OCI-LY3 (cell line): ENCODE measurements around the gene ATL1.

ENCODE experiments used
- CTCF ChIP-seq: fragments of 200-600, 300-600 bp; sonication (generic); IDR thresholded peaks from 2 replicates; pipeline ENCODE4 v1.5.1; 2014; ENCODE audit warnings: antibody characterized with exemption, low read length, low read depth
- EZH2phosphoT487 ChIP-seq: fragments of 200-600 bp; shearing (Covaris generic); IDR thresholded peaks from 2 replicates; pipeline ENCODE4 v1.6.1; 2018; ENCODE audit warnings: antibody characterized with exemption, mixed run types, low read depth

GRCh38 chr14:50530358-50530757, 29.6 kb upstream of the ATL1 start:
- no peak for TF ChIP-seq CTCF
- TF ChIP-seq EZH2phosphoT487: no peak
